GM12878 (cell line): ENCODE results near the gene A1BG. TPM values are rescaled to one million over a fixed set of nuclear protein-coding genes. Genes with fewer than 3 reads are reported as not detected.

Experiments used
- BCL11A ChIP-seq: IDR thresholded peaks from 2 replicates; pipeline ENCODE4 v1.6.1; 2011; ENCODE audit warnings: low read depth, low read length
- BMI1 ChIP-seq: fragments of 450-650 bp; IDR thresholded peaks from 2 replicates; pipeline ENCODE4 v1.6.1; 2016; ENCODE audit warnings: mild to moderate bottlenecking, moderate library complexity, borderline replicate concordance
- BRCA1 ChIP-seq: IDR thresholded peaks from 2 replicates; pipeline ENCODE4 v1.6.1; 2011; ENCODE audit warnings: low read depth, low read length, improper control_type of control experiment
- CBFB ChIP-seq: IDR thresholded peaks from 2 replicates; pipeline ENCODE4 v1.6.1; 2016; ENCODE audit warnings: antibody characterized with exemption, low read depth
- CBX3 ChIP-seq: fragments of 200-600 bp; sonication (generic); IDR thresholded peaks from 2 replicates; pipeline ENCODE4 v1.6.1; 2016; ENCODE audit warnings: low read depth, borderline replicate concordance
- CHD1 ChIP-seq: IDR thresholded peaks from 2 replicates; pipeline ENCODE4 v1.6.1; 2012; ENCODE audit warnings: low read depth, low read length, improper control_type of control experiment
- EED ChIP-seq: sonication (generic); IDR thresholded peaks from 2 replicates; pipeline ENCODE4 v1.6.1; 2016; ENCODE audit warnings: antibody characterized with exemption, low read depth
- HDAC6 ChIP-seq: fragments of 200-600 bp; sonication (generic); IDR thresholded peaks from one replicate; pipeline ENCODE4 v1.8.0; 2017; ENCODE audit warnings: antibody characterized with exemption; ENCODE audit not compliant: unreplicated experiment
- IKZF2 ChIP-seq, 2 experiments: fragments of 450-650 bp; IDR thresholded peaks; 2 replicates each; pipeline ENCODE4 v1.6.1; 2017; ENCODE audit warnings: mild to moderate bottlenecking in 2 of 2, moderate library complexity in 2 of 2
- JUNB ChIP-seq: IDR thresholded peaks from 2 replicates; pipeline ENCODE4 v1.6.1; 2016; ENCODE audit warnings: antibody characterized with exemption, mild to moderate bottlenecking
- MTA2 ChIP-seq: fragments of 450-650 bp; IDR thresholded peaks from 2 replicates; pipeline ENCODE4 v1.6.1; 2016; ENCODE audit warnings: low read depth, mild to moderate bottlenecking, moderate library complexity
- MYB ChIP-seq: fragments of 150-350 bp; IDR thresholded peaks from 2 replicates; pipeline ENCODE4 v1.6.1; 2014; ENCODE audit warnings: mild to moderate bottlenecking, low read depth, low read length, borderline replicate concordance
- NBN ChIP-seq: fragments of 450-650 bp; IDR thresholded peaks from 2 replicates; pipeline ENCODE4 v1.6.1; 2016
- NR2F1 ChIP-seq: fragments of 450-650 bp; conservative IDR thresholded peaks from 2 replicates; pipeline ENCODE4 v1.6.1; 2017; ENCODE audit warnings: mild to moderate bottlenecking
- NRF1 ChIP-seq: conservative IDR thresholded peaks from 2 replicates; pipeline ENCODE4 v1.6.1; 2011; ENCODE audit warnings: mild to moderate bottlenecking, low read depth, low read length, improper control_type of control experiment
- POLR2A ChIP-seq: IDR thresholded peaks from 2 replicates; pipeline ENCODE4 v1.6.1; 2011; ENCODE audit warnings: low read depth, mild to moderate bottlenecking, low read length
- RB1 ChIP-seq: fragments of 450-650 bp; formaldehyde crosslinking; IDR thresholded peaks from 2 replicates; pipeline ENCODE4 v1.6.1; 2017; ENCODE audit warnings: mild to moderate bottlenecking, borderline replicate concordance
- SMARCA5 ChIP-seq: fragments of 450-650 bp; IDR thresholded peaks from 2 replicates; pipeline ENCODE4 v1.6.1; 2017; ENCODE audit warnings: mild to moderate bottlenecking
- SPI1 ChIP-seq: IDR thresholded peaks from 2 replicates; pipeline ENCODE4 v1.6.1; 2011; ENCODE audit warnings: low read depth, mild to moderate bottlenecking, low read length, moderate library complexity, borderline replicate concordance; ENCODE audit not compliant: insufficient read depth
- STAT1 ChIP-seq: fragments of 450-650 bp; conservative IDR thresholded peaks from 2 replicates; pipeline ENCODE4 v1.6.1; 2014; ENCODE audit warnings: antibody characterized with exemption, mild to moderate bottlenecking
- SUPT20H ChIP-seq: IDR thresholded peaks from 2 replicates; pipeline ENCODE4 v1.6.1; 2011; ENCODE audit warnings: low read depth, mild to moderate bottlenecking, low read length, moderate library complexity, borderline replicate concordance; ENCODE audit not compliant: control insufficient read depth
- TCF12 ChIP-seq: IDR thresholded peaks from 2 replicates; pipeline ENCODE4 v1.6.1; 2011; ENCODE audit warnings: low read depth, mild to moderate bottlenecking, low read length
- ZBED1 ChIP-seq: IDR thresholded peaks from 2 replicates; pipeline ENCODE4 v1.6.1; 2016; ENCODE audit warnings: borderline replicate concordance
- ZNF384 ChIP-seq: IDR thresholded peaks from 2 replicates; pipeline ENCODE4 v1.6.1; 2012; ENCODE audit warnings: low read depth, mild to moderate bottlenecking, low read length, improper control_type of control experiment, borderline replicate concordance
- ZNF622 ChIP-seq: fragments of 450-650 bp; IDR thresholded peaks from 2 replicates; pipeline ENCODE4 v1.6.1; 2017; ENCODE audit warnings: mild to moderate bottlenecking, inconsistent platforms
- polyA plus RNA-seq, 11 experiments: library from polyadenylated mRNA; depleted of rRNA in 4 of 11; unstranded in 6 of 11; stranded (reverse) in 5 of 11; fragments of >200 nt; fragmentation: Nextera tagmentation in 4 of 11; fragmentation: Illumina TruSeq in 1 of 11; extraction: Ambion mirVana in 4 of 11; extraction: Trizol in 1 of 11; gene quantifications; 1 replicate in 1 of 11; 2 replicates in 10 of 11; pipeline versions ENCODE4 v1.2.1 to v1.2.3, GENCODE V29; 2011 to 2016; ENCODE audit warnings: inconsistent platforms in 2 of 11, missing spikeins in 2 of 11, low read depth in 1 of 11
- total RNA-seq, 4 experiments: library from RNA; depleted of rRNA in 3 of 4; stranded (reverse); fragments of >200 nt in 3 of 4; fragmentation: Illumina TruSeq in 1 of 4; extraction: Trizol in 1 of 4; gene quantifications; 2 replicates each; pipeline versions ENCODE4 v1.2.1 to v1.2.3, GENCODE V29; 2013 to 2021
- TF ChIP-seq, protein P1 (sequence below): fragments of 450-650 bp; IDR thresholded peaks from 2 replicates; pipeline ENCODE4 v1.6.1; 2016; ENCODE audit warnings: mild to moderate bottlenecking
- TF ChIP-seq, protein P2 (sequence below): IDR thresholded peaks from 2 replicates; pipeline ENCODE4 v1.6.1; 2012; ENCODE audit warnings: low read length, inconsistent platforms
- TF ChIP-seq, protein P3 (sequence below): IDR thresholded peaks from 2 replicates; pipeline ENCODE4 v1.6.1; 2011; ENCODE audit warnings: borderline replicate concordance, low read depth, mild to moderate bottlenecking, moderate library complexity, mixed read lengths, low read length; ENCODE audit not compliant: insufficient read depth; ENCODE audit errors: extremely low read length
- TF ChIP-seq, protein P4 (sequence below): IDR thresholded peaks from 2 replicates; pipeline ENCODE4 v1.6.1; 2011; ENCODE audit warnings: mild to moderate bottlenecking, low read depth, low read length, moderate library complexity; ENCODE audit not compliant: insufficient replicate concordance

The A1BG gene
- total and polyA plus RNA-seq, 10 of the 15 experiments (the other 5 are each of a cell fraction or from before 2014, with no cell fraction given), result 0.34 to 29.6 (median 11.8) TPM

DNA sequence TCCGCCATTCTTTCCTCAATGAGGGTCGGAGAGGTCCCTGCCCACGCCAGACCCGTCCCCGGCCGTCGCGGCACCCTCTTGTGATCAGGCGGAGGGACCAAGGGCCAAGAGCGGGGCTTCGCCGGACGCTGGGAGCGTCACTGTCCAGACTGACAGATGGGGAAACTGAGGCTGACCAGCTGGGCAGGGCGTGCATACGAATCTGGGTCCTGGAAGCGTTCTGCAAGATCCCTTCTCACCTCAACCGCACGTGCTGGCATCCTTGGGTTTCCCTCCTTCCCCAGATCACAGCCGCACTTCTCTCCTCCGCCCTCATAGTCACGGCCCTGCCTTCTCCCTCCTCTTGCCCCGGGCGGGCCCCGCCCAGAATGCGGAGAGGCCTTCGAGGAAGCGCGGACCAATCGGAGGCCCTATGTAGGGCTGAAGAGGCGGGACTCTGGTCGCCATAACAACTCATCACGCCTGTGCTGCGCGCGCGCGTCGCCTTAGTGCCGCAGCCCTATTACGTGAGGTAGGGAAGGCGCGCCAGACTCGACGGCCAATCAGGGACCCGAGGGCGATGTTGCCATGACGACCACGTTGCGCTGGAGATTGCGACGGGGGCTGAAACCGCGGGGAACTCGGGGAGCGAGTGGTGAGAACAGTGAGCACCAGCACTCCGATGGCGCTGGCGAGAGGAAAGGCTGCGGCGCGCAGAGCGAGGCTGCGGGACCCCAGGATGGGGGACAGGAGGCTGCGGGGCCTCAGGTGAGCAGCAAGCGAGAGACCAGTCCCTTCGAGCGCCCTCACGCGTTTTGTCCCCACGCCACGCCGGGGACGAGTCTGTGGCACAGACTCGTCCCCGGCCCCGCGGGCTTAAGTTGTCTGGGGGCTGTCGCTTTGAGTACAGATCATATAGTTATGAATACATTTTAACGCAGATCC is 47.9 kb upstream of the A1BG start (continued):
- TF ChIP-seq NR2F1 (no peak), MYB (no peak), CBX3 (no peak), MTA2 (no peak), SUPT20H (no peak), IKZF2 (IDR thresholded peaks at IDR 0.05) (no peak), SMARCA5 (no peak; the same call in 1 of the 2 replicates), POLR2A (peak; percentile 97), TCF12 (no peak), ZNF384 (no peak), ZBED1 (no peak), NBN (no peak), RB1 (peak; percentile 92), CHD1 (no peak), NRF1 (peak; percentile 68), HDAC6 (no peak), BMI1 (peak; percentile 100), BRCA1 (no peak), JUNB (no peak), STAT1 (peak; percentile 86; the same call in 1 of the 2 replicates), ZNF622 (no peak), BCL11A (no peak), EED (no peak), CBFB (no peak; the same call in 1 of the 2 replicates), SPI1 (no peak)
- TF ChIP-seq, protein P1, sequence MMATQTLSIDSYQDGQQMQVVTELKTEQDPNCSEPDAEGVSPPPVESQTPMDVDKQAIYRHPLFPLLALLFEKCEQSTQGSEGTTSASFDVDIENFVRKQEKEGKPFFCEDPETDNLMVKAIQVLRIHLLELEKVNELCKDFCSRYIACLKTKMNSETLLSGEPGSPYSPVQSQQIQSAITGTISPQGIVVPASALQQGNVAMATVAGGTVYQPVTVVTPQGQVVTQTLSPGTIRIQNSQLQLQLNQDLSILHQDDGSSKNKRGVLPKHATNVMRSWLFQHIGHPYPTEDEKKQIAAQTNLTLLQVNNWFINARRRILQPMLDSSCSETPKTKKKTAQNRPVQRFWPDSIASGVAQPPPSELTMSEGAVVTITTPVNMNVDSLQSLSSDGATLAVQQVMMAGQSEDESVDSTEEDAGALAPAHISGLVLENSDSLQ, result peak; percentile 73
- TF ChIP-seq, protein P2, sequence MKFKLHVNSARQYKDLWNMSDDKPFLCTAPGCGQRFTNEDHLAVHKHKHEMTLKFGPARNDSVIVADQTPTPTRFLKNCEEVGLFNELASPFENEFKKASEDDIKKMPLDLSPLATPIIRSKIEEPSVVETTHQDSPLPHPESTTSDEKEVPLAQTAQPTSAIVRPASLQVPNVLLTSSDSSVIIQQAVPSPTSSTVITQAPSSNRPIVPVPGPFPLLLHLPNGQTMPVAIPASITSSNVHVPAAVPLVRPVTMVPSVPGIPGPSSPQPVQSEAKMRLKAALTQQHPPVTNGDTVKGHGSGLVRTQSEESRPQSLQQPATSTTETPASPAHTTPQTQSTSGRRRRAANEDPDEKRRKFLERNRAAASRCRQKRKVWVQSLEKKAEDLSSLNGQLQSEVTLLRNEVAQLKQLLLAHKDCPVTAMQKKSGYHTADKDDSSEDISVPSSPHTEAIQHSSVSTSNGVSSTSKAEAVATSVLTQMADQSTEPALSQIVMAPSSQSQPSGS, result no peak
- TF ChIP-seq, protein P3, sequence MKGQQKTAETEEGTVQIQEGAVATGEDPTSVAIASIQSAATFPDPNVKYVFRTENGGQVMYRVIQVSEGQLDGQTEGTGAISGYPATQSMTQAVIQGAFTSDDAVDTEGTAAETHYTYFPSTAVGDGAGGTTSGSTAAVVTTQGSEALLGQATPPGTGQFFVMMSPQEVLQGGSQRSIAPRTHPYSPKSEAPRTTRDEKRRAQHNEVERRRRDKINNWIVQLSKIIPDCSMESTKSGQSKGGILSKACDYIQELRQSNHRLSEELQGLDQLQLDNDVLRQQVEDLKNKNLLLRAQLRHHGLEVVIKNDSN, result no peak
- TF ChIP-seq, protein P4, sequence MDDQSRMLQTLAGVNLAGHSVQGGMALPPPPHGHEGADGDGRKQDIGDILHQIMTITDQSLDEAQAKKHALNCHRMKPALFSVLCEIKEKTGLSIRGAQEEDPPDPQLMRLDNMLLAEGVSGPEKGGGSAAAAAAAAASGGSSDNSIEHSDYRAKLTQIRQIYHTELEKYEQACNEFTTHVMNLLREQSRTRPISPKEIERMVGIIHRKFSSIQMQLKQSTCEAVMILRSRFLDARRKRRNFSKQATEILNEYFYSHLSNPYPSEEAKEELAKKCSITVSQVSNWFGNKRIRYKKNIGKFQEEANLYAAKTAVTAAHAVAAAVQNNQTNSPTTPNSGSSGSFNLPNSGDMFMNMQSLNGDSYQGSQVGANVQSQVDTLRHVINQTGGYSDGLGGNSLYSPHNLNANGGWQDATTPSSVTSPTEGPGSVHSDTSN, result no peak
